ENCODE results near the gene SLC25A52.
A peak's percentile ranks its signal among the peaks of the same experiment; 100 is the strongest.

The SLC25A52 gene

DNA sequence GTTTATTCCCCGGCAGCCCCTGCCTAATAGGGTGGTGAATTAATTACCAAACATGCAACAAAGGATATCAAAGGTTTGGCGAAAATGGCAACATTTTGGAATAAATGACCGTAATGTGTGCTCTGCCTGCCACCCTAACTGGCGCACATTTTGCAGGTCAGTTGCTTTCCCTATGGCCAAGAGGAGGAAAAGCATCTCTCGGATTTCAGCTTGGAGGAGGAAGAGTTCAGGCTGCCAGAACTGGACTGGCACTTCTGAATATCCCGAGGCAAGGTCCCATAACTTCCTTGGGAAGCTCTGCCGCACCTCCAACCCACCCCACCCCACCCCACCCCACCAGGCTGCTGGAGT, 37.1 kb downstream of the SLC25A52 start:
- TF ChIP-seq CTCF (IDR thresholded peaks at IDR 0.05; ENCODE audit: low read depth, low read length, missing control alignments): no peak
- no peak for DNase-seq (ENCODE audit: low read depth)
- H3K4me3 ChIP-seq (ENCODE audit: low read depth, low read length): peak overlapping the region; percentile 56

DNA sequence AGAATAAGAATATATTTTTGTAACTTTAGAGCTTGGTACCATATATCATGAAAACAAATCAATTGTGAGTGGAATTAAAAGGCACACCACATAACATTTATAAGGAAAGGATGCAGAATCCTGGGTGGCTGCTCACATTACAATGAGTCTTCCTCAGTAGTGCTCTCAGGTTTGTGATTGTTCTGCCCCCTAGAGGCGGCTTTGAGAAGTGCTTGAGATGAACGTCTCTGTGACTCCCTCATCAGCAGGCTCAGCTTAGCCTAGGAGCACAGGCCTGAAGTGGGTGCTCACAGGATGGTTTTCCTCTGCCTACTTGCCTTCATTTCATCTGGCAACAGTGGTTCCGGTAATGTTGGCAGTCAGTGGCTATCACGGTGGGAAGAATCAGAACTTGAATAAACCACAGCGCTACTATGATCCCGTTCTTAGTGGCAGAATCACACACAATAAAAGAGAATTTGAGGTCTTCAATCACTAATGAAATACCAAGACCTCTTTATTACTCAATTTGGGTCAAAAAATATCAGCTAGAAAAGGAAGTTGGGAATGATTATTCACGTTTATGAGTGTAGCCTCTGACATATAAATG, 38.2 kb downstream of the SLC25A52 start:
- DNase-seq (ENCODE audit: low read depth): peak; percentile 58
- TF ChIP-seq CTCF (IDR thresholded peaks at IDR 0.05; ENCODE audit: low read depth, low read length, missing control alignments): peak; percentile 92

DNA sequence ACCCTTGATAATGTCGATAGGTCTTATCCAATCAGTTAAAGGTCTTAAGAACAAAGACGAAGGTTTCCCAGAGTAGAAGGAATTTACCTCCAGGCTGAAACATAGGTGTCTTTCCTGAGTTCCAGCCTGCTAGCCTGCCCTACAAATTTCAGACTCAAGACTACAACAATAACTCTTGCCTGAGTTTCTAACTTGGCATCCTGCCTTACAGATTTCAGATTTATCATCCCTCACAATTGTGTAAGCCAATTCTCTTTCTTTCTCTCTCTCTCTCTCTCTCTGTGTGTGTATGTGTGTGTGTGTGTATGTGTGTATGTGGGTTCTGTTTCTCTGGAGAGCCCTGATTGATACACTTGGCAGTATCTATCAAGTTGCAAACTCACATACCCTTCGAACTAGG, 39.1 kb downstream of the SLC25A52 start:
- no peak for TF ChIP-seq CTCF (IDR thresholded peaks at IDR 0.05; ENCODE audit: low read depth, low read length, missing control alignments)
- DNase-seq (ENCODE audit: low read depth): no peak
- no peak overlapping the region for H3K4me3 ChIP-seq (ENCODE audit: low read depth, low read length)

More for the DNA sequence above, 38.2 kb downstream of the SLC25A52 start:
- no peak overlapping the region for H3K4me3 ChIP-seq (ENCODE audit: low read depth, low read length)

DNA sequence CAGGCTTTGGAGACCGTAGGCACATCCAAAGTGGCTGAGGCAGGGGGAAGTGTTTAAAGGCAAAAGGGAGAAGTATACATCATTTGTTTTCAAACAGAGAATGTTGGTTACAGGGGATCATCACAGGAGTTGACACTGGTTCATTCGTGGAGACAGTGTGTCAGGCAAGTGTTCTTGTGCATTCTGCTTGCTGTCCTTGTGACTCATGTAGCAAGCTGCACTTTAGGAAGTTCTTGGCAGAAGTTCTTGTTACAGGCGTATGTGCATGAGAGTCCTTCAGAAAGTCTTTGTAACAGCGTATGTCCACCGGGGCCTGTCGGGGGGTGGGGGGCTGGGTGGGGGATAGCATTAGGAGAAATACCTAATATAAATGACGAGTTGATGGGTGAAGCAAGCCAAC, 39.8 kb downstream of the SLC25A52 start:
- no peak for DNase-seq (ENCODE audit: low read depth)
- TF ChIP-seq CTCF (IDR thresholded peaks at IDR 0.05; ENCODE audit: low read depth, low read length, missing control alignments): no peak
- no peak overlapping the region for H3K4me3 ChIP-seq (ENCODE audit: low read depth, low read length)

DNA sequence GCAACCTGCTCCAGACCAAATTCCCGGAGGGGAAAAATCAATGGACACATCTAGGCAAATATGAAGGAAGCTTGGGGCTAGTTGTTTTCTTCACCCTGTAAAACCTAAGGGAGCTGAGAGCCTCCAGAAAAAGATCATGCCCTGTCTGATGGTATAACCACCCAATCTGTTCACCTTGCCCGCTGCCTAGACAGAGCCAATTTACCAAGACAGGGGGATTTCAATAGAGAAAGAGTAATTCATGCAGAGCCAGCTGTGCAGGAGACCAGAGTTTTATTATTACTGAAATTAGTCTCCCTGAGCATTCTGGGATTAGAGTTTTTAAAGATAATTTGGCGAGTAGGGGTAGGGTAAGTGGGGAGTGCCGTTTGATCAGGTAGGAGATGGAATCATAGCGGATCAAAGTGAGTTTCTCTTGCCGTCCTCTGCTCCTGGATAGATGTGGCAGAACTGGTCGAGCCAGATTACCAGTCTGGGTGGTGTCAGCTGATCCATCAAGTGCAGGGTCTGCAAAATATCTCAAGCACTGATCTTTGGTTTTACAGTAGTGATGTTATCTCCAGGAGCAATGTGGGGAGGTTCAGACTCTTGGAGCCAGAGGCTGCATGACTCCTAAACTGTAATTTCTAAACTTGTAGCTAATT, 41.2 kb downstream of the SLC25A52 start:
- no peak for DNase-seq (ENCODE audit: low read depth)
- TF ChIP-seq CTCF (IDR thresholded peaks at IDR 0.05; ENCODE audit: low read depth, low read length, missing control alignments): no peak
- no peak overlapping the region for H3K4me3 ChIP-seq (ENCODE audit: low read depth, low read length)

DNA sequence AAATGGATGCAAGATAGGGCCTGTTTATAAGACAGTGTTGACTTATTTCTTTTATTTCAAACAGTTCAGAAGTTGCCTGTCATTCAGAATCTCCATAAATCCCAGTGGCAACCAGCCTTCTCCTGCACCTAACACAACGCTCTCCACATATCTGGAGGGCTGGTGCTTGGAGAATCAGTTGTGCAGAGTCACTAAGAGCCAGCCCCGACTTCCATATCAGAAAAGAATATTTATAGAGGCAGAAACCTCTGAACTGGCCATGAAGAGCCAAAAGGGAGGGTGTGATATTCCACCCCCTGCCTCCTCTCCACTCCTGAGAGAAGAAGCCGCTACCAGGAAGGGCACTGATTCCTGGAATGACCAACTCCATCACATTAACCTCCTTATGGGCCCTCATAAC, 42.3 kb downstream of the SLC25A52 start:
- H3K4me3 ChIP-seq (ENCODE audit: low read depth, low read length): no peak overlapping the region
- TF ChIP-seq CTCF (IDR thresholded peaks at IDR 0.05; ENCODE audit: low read depth, low read length, missing control alignments): no peak
- no peak for DNase-seq (ENCODE audit: low read depth)

- TF ChIP-seq CTCF (IDR thresholded peaks at IDR 0.05; ENCODE audit: low read depth, low read length, missing control alignments): no peak
- no peak for DNase-seq (ENCODE audit: low read depth)
- H3K4me3 ChIP-seq (ENCODE audit: low read depth, low read length): no peak overlapping the region
Observed at GRCh38 chr18:31716362-31716761, 44.3 kb downstream of the SLC25A52 start.

Data from GM12864 (cell line).